GM12878 (cell line): ENCODE data around the gene ENOX1. TPM values are rescaled to one million over a fixed set of nuclear protein-coding genes. Genes with fewer than 3 reads are reported as not detected.

ENCODE experiments used
- ATAC-seq: fragments of 200-7000 bp; cut with Tn5 transposase; 3 replicates; pipeline ENCODE4 v1.9.1; 2020; ENCODE audit warnings: mild to moderate bottlenecking, moderate library complexity
- BruUV-seq: library from RNA; stranded (reverse); fragments of 400-500 nt; replicated peaks from 2 replicates; lab custom pipeline; 2021; lab: Mats Ljungman, UMichigan
- CTCF ChIA-PET: fragments of 300-600 bp; sonication (Branson Sonifier 250); formaldehyde crosslinking; extraction: SDS; loops from one replicate; lab custom pipeline; 2021; ENCODE audit warnings: inconsistent platforms; lab: Yijun Ruan, JAX
- POLR2A ChIA-PET: fragments of 350-600 bp; formaldehyde crosslinking; extraction: SDS; loops from one replicate; lab custom pipeline; 2021; ENCODE audit warnings: inconsistent platforms; lab: Charles Lee
- RAD21 ChIA-PET: fragments of 300-600 bp; sonication (Branson Sonifier 250); formaldehyde crosslinking; loops from one replicate; lab custom pipeline; 2023; ENCODE audit warnings: antibody characterized with exemption; ENCODE audit not compliant: unreplicated experiment; lab: Charles Lee
- SMC1A ChIA-PET: fragments of 300-600 bp; sonication (Branson Sonifier 250); formaldehyde crosslinking; loops from one replicate; lab custom pipeline; 2023; ENCODE audit not compliant: unreplicated experiment, uncharacterized antibody; lab: Charles Lee
- DNase-seq: peaks from one replicate; pipeline ENCODE4 v3.0.0-alpha.2; 2011; ENCODE audit warnings: low read depth, low spot score
- FAIRE-seq: peaks from 3 replicates; lab custom pipeline; 2011; peaks lifted over from hg19 to GRCh38; lab: Jason Lieb, UNC
- H2AFZ ChIP-seq: 2 replicates; pipeline ENCODE4 v1.6.0; 2011; ENCODE audit warnings: low read depth, low read length, control low read depth; ENCODE audit not compliant: control insufficient read depth
- H3K27ac ChIP-seq: 2 replicates; pipeline ENCODE4 v1.5.1; 2011; ENCODE audit warnings: control low read depth; ENCODE audit not compliant: control insufficient read depth, insufficient read depth
- H3K27me3 ChIP-seq, 2 experiments: replicated peaks in 1 of 2; 2 replicates each; pipeline versions ENCODE4 v1.6.0 to v1.6.1; 2011; ENCODE audit warnings: low read length in 1 of 2; ENCODE audit not compliant: control insufficient read depth in 2 of 2, insufficient read depth in 2 of 2
- H3K36me3 ChIP-seq, 2 experiments: 2 replicates each; pipeline ENCODE4 v1.5.1; 2011; ENCODE audit warnings: low read length in 1 of 2; ENCODE audit not compliant: control insufficient read depth in 2 of 2, insufficient read depth in 2 of 2
- H3K4me1 ChIP-seq: 2 replicates; pipeline ENCODE4 v1.6.1; 2011; ENCODE audit warnings: mild to moderate bottlenecking, low read length, moderate library complexity, mixed read lengths; ENCODE audit not compliant: control insufficient read depth, insufficient read depth
- H3K4me2 ChIP-seq: 2 replicates; pipeline ENCODE4 v1.6.0; 2011; ENCODE audit warnings: control low read depth; ENCODE audit not compliant: control insufficient read depth, insufficient read depth
- H3K4me3 ChIP-seq: fragments of 200-600 bp; sonication (generic); 2 replicates; pipeline ENCODE4 v1.5.1; 2016
- H3K79me2 ChIP-seq: 2 replicates; pipeline ENCODE4 v1.6.0; 2011; ENCODE audit warnings: low read length; ENCODE audit not compliant: control insufficient read depth, insufficient read depth
- H3K9ac ChIP-seq: 2 replicates; pipeline ENCODE4 v1.8.0; 2011; ENCODE audit warnings: low read length, control low read depth, mixed read lengths; ENCODE audit not compliant: control insufficient read depth, insufficient read depth
- H3K9me3 ChIP-seq: replicated peaks from 3 replicates; pipeline ENCODE4 v1.5.1; 2011; ENCODE audit warnings: mild to moderate bottlenecking, low read length; ENCODE audit not compliant: control insufficient read depth, insufficient read depth
- H4K20me1 ChIP-seq: 2 replicates; pipeline ENCODE4 v1.6.0; 2011; ENCODE audit not compliant: control insufficient read depth, insufficient read depth
- BCLAF1 ChIP-seq: fragments of 450-650 bp; IDR thresholded peaks from 2 replicates; pipeline ENCODE4 v1.6.1; 2017; ENCODE audit warnings: antibody characterized with exemption, mild to moderate bottlenecking, moderate library complexity
- EED ChIP-seq: sonication (generic); IDR thresholded peaks from 2 replicates; pipeline ENCODE4 v1.6.1; 2016; ENCODE audit warnings: antibody characterized with exemption, low read depth
- EP300 ChIP-seq, 2 experiments: fragments of 150-350 bp in 1 of 2; IDR thresholded peaks; 2 replicates each; pipeline ENCODE4 v1.6.1; 2011 to 2012; ENCODE audit warnings: low read depth in 2 of 2, low read length in 2 of 2, borderline replicate concordance in 1 of 2, improper control_type of control experiment in 1 of 2, inconsistent platforms in 1 of 2; ENCODE audit not compliant: control insufficient read depth in 1 of 2
- JUNB ChIP-seq: IDR thresholded peaks from 2 replicates; pipeline ENCODE4 v1.6.1; 2016; ENCODE audit warnings: antibody characterized with exemption, mild to moderate bottlenecking
- PBX3 ChIP-seq: IDR thresholded peaks from 2 replicates; pipeline ENCODE4 v1.6.1; 2011; ENCODE audit warnings: mild to moderate bottlenecking, low read depth, low read length, moderate library complexity; ENCODE audit not compliant: insufficient replicate concordance
- SMAD5 ChIP-seq: IDR thresholded peaks from 2 replicates; pipeline ENCODE4 v1.6.1; 2016; ENCODE audit warnings: antibody characterized with exemption, low read depth
- SMC3 ChIP-seq: IDR thresholded peaks from 2 replicates; pipeline ENCODE4 v1.6.1; 2011; ENCODE audit warnings: low read length, improper control_type of control experiment, borderline replicate concordance
- WGBS: methylation state at CpG from one replicate; pipeline ENCODE4 v1.1.6; 2016; ENCODE audit warnings: low lambda C conversion rate; ENCODE audit not compliant: insufficient replicate concordance, insufficient coverage; ENCODE audit errors: missing lambda C conversion rate; 5-methylcytosine and 5-hydroxymethylcytosine counted together
- in situ Hi-C: fragments of 300-500 bp; cut with MboI; formaldehyde crosslinking; loops from 9 replicates; pipeline ENCODE4 v1.14.3; 2018; ENCODE audit warnings: mixed read lengths
- intact Hi-C: fragments of 100-400 bp; cut with micrococcal nuclease; formaldehyde crosslinking; loops from one replicate; pipeline ENCODE4 v1.14.2; 2022; ENCODE audit not compliant: unreplicated experiment
- polyA plus RNA-seq, 11 experiments: library from polyadenylated mRNA; depleted of rRNA in 4 of 11; unstranded in 6 of 11; stranded (reverse) in 5 of 11; fragments of >200 nt; fragmentation: Nextera tagmentation in 4 of 11; fragmentation: Illumina TruSeq in 1 of 11; extraction: Ambion mirVana in 4 of 11; extraction: Trizol in 1 of 11; gene quantifications; 1 replicate in 1 of 11; 2 replicates in 10 of 11; pipeline versions ENCODE4 v1.2.1 to v1.2.3, GENCODE V29; 2011 to 2016; ENCODE audit warnings: inconsistent platforms in 2 of 11, missing spikeins in 2 of 11, low read depth in 1 of 11
- total RNA-seq, 4 experiments: library from RNA; depleted of rRNA in 3 of 4; stranded (reverse); fragments of >200 nt in 3 of 4; fragmentation: Illumina TruSeq in 1 of 4; extraction: Trizol in 1 of 4; gene quantifications; 2 replicates each; pipeline versions ENCODE4 v1.2.1 to v1.2.3, GENCODE V29; 2013 to 2021

The ENOX1 gene
- total and polyA plus RNA-seq, 10 of the 15 experiments (the other 5 are each of a cell fraction or from before 2014, with no cell fraction given) = 0.11 to 0.26 (median 0.15) TPM

GRCh38 chr13:43797869-43798268 lies 11.1 kb upstream of the ENOX1 start (continued):
- TF ChIP-seq PBX3 (no peak), SMC3 (no peak), BCLAF1 (no peak), SMAD5 (no peak), EED (no peak)

- H3K36me3 ChIP-seq = no peaks in the 10 kb centered on the region
- intact Hi-C loops = no loop called here
- H3K27me3 ChIP-seq = peaks cover 0 to 2% of the 10 kb centered on the region in 2 experiments; a peak in 1 of 4 replicates
- no TSS peak for BruUV-seq
- H3K9ac ChIP-seq = no peak overlapping the region
- POLR2A ChIA-PET = no interaction called here
- TF ChIP-seq JUNB = peak; percentile 51
- no peak for TF ChIP-seq EP300 (IDR thresholded peaks at IDR 0.05; ENCODE audit: borderline replicate concordance in 1 of 2, control insufficient read depth in 1 of 2, low read depth in 2 of 2, low read length in 2 of 2)
- H3K79me2 ChIP-seq = no peaks in the 10 kb centered on the region
- no peaks in the 10 kb centered on the region for H3K9me3 ChIP-seq
- no peak overlapping the region for H3K27ac ChIP-seq
- H3K4me1 ChIP-seq = no peaks in the 10 kb centered on the region
- H3K4me3 ChIP-seq = no peak overlapping the region
- no peak for FAIRE-seq
- CTCF ChIA-PET = no interaction called here
- WGBS = 5% methylated on average over 1 of the region's 1 CpG
- H3K4me2 ChIP-seq = no peak overlapping the region
- in situ Hi-C loops = loop anchor here (10.0 to 25.0 kb wide), 2 partner anchors 1202 to 1460 kb away; no protein-coding TSS in a partner anchor
- H4K20me1 ChIP-seq = no peaks in the 10 kb centered on the region
- RAD21 ChIA-PET = no interaction called here
- DNase-seq = no peak
- no peak; the same call in 2 of the 3 replicates for ATAC-seq
- SMC1A ChIA-PET = no interaction called here
- no peak overlapping the region for H2AFZ ChIP-seq
These were observed 10.4 kb upstream of the ENOX1 start for GRCh38 chr13:43797159-43797558.
